Esophagus squamous epithelium (tissue), 5 donors: ENCODE results near the gene MYO1B. TPM values are rescaled to one million over a fixed set of nuclear protein-coding genes. Genes with fewer than 3 reads are reported as not detected.

Experiments used
- DNase-seq: peaks from one replicate; lab custom pipeline; 2025; lab: John Stamatoyannopoulos, UW
- H3K27ac ChIP-seq, 4 donors: fragments of 200-600 bp; sonication (generic); one replicate each; pipeline ENCODE4 v1.5.1; 2016 to 2019; ENCODE audit warnings: mild to moderate bottlenecking in 1 of 4
- H3K27me3 ChIP-seq, 4 donors: fragments of 200-600 bp; sonication (generic); 1 replicate in 3 of 4; 2 replicates in 1 of 4; pipeline versions ENCODE4 v1.5.1 to v1.6.0; 2017 to 2021; ENCODE audit warnings: antibody characterized with exemption in 1 of 4
- H3K36me3 ChIP-seq, 3 donors: fragments of 200-600 bp; sonication (generic); one replicate each; pipeline ENCODE4 v1.5.1; 2016 to 2019
- H3K4me1 ChIP-seq, 3 donors: fragments of 200-600 bp; sonication (generic); one replicate each; pipeline ENCODE4 v1.5.1; 2017 to 2019
- H3K4me3 ChIP-seq, 4 donors: fragments of 200-600 bp; sonication (generic); 1 replicate in 3 of 4; 2 replicates in 1 of 4; pipeline ENCODE4 v1.5.1; 2016 to 2019; ENCODE audit warnings: mild to moderate bottlenecking in 2 of 4, moderate library complexity in 1 of 4
- H3K9me3 ChIP-seq, 3 donors: fragments of 200-600 bp; sonication (generic); one replicate each; pipeline ENCODE4 v1.5.1; 2016 to 2019
- POLR2A ChIP-seq, 4 donors: fragments of 450-650 bp; IDR thresholded peaks; one replicate each; pipeline ENCODE4 v1.6.1; 2017; ENCODE audit warnings: antibody characterized with exemption in 4 of 4, mild to moderate bottlenecking in 4 of 4, moderate library complexity in 3 of 4
- WGBS, 2 donors: methylation state at CpG; one replicate each; pipeline ENCODE4 v1.1.5; 2018; 5-methylcytosine and 5-hydroxymethylcytosine counted together
- intact Hi-C: fragments of 100-400 bp; cut with DNase I; formaldehyde crosslinking; loops from one replicate; pipeline ENCODE4 v1.15.0; 2022
- total RNA-seq, 4 donors: library from RNA; depleted of rRNA; stranded (reverse); fragments of >200 nt; gene quantifications; one replicate each; pipeline ENCODE4 v1.1.0, GENCODE V29; 2016
- TF ChIP-seq, protein P1 (sequence below), 6 experiments: fragments of 450-650 bp in 4 of 6; fragments of 200-600 bp in 2 of 6; sonication (generic) in 2 of 6; IDR thresholded peaks; one replicate each; pipeline ENCODE4 v1.5.1; 2016 to 2019; ENCODE audit warnings: antibody characterized with exemption in 6 of 6, mild to moderate bottlenecking in 4 of 6, moderate library complexity in 4 of 6
- donor health status: DM: yes; HTN: yes; CAD: no.

Gene MYO1B
- total RNA-seq, 4 donors from 2014 or later: 24.6 to 152 (median 37.5) TPM

DNA sequence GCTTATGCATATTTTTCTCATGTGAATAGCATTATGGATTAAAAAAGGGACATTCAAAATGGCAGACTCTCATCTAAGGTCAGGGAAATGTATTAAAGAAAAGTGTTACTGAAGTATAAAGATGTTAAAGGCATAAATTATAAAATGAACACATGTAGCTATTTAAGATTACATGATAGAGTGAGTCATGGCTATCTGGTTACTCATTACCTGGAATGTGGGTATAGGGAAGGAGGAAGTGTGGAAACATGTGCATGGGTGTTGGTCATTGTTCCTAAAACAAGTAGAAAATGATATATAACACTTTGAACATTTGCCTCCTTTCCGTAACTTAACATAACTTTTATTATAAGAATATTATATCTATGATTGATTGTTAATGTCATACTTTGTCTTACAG, 66.4 kb downstream of the MYO1B start:
- DNase-seq: no peak
- H3K4me1 ChIP-seq: peaks cover 7 to 22% (median 13%) of the 10 kb centered on the region in 3 donors
- H3K36me3 ChIP-seq: no peaks in the 10 kb centered on the region
- TF ChIP-seq POLR2A (IDR thresholded peaks at IDR 0.05): no peak
- TF ChIP-seq, protein P1, sequence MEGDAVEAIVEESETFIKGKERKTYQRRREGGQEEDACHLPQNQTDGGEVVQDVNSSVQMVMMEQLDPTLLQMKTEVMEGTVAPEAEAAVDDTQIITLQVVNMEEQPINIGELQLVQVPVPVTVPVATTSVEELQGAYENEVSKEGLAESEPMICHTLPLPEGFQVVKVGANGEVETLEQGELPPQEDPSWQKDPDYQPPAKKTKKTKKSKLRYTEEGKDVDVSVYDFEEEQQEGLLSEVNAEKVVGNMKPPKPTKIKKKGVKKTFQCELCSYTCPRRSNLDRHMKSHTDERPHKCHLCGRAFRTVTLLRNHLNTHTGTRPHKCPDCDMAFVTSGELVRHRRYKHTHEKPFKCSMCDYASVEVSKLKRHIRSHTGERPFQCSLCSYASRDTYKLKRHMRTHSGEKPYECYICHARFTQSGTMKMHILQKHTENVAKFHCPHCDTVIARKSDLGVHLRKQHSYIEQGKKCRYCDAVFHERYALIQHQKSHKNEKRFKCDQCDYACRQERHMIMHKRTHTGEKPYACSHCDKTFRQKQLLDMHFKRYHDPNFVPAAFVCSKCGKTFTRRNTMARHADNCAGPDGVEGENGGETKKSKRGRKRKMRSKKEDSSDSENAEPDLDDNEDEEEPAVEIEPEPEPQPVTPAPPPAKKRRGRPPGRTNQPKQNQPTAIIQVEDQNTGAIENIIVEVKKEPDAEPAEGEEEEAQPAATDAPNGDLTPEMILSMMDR (IDR thresholded peaks at IDR 0.05): no peak
- H3K9me3 ChIP-seq: no peaks in the 10 kb centered on the region
- 32 to 43% methylated on average over 1 of the region's 1 CpG for WGBS, 2 donors
- peak overlapping the region in 1 of 4 donors; percentile 39 for H3K27ac ChIP-seq
- H3K4me3 ChIP-seq: no peak overlapping the region
- H3K27me3 ChIP-seq: no peaks in the 10 kb centered on the region
- intact Hi-C loops: no loop called here

DNA sequence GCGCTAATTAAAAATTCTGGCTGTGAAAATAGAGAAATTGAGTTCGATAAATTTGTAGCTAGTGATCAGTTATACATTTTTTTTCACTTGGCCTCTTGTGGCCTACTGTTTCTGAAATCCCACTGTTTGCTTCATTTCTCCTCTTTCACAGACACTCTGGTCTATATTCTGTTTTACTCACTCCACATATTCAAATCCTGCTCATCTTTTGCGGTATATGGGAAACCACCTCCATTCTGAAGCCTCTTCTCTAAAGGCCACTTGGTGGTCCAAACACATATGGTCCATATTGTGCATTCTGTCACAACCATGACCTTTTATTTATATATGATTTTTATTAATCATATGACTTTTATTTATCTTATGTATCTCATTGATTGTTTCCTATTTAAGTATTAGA, 67.0 kb downstream of the MYO1B start:
- 79 to 88% methylated on average over 3 of the region's 3 CpGs for WGBS, 2 donors
- Histone ChIP-seq H3K27ac (peak overlapping the region in 2 of 4 donors; percentile 19 to 39), H3K4me3 (no peak overlapping the region), H3K4me1 (peaks cover 7 to 17% (median 13%) of the 10 kb centered on the region in 3 donors), H3K36me3 (no peaks in the 10 kb centered on the region), H3K9me3 (no peaks in the 10 kb centered on the region), H3K27me3 (no peaks in the 10 kb centered on the region)
- DNase-seq: no peak
- TF ChIP-seq, protein P1 (IDR thresholded peaks at IDR 0.05): no peak
- no peak for TF ChIP-seq POLR2A (IDR thresholded peaks at IDR 0.05)
- intact Hi-C loops: no loop called here

DNA sequence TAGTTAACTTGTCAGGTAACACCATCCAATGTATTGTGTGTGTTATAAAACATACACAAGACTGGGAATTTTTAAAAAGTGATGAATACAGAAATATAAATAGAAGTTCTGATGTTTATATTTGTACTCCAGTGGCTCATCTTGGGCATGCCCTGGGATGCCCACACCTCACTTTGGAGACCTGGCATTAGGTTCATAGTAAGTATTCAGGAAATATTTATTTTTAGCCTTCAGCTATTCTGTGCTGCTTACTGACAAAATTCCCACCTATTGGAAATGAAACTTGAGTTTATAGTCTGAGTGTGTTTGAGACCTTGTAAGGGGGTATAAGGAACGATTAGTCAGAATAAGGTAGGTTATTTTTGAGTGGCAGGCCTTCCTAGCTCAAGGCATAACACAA, 67.5 kb downstream of the MYO1B start:
- no peak for DNase-seq
- TF ChIP-seq, protein P1 (IDR thresholded peaks at IDR 0.05): no peak
- no peak for TF ChIP-seq POLR2A (IDR thresholded peaks at IDR 0.05)
- H3K4me3 ChIP-seq: no peak overlapping the region
- no peaks in the 10 kb centered on the region for H3K27me3 ChIP-seq
- H3K4me1 ChIP-seq: peaks cover 7 to 17% (median 13%) of the 10 kb centered on the region in 3 donors
- WGBS, 2 donors: 46% methylated on average over 1 of the region's 1 CpG
- intact Hi-C loops: no loop called here
- no peaks in the 10 kb centered on the region for H3K9me3 ChIP-seq
- H3K27ac ChIP-seq: peak overlapping the region in 3 of 4 donors; percentile 19 to 44 (median 39)
- no peaks in the 10 kb centered on the region for H3K36me3 ChIP-seq

DNA sequence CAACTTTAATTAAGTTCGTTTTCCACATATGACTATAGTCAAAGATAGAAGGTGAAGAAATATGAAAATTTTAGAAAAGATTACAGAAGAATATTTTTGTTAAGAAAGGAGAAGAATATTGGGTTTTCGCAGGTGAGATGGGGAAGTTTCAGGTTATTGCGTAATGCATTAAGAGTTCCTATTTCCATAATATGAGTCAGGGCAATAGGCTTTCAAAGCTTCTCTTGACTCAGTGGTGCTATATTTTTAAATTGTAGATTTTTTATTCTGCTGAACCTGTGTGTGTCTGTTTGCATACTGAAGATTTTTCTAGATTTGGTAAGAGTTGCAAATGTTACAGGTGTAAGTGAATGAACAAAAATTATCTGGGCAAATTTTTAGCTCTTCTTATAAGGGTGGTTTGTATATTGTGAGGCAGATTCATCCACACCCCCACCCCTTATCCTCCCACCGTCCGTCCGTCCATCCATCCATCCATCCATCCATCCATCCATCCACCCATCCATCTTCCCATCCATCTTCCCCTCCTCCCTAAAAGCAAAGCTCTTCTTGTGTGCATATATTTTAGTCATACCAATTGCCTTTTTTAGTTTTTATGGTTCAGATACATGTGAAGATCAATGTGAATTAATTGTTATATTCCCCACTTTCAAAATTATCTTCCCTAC, 69.6 kb downstream of the MYO1B start:
- no peak for DNase-seq
- Histone ChIP-seq H3K27me3 (no peaks in the 10 kb centered on the region), H3K4me1 (peaks cover 7 to 36% (median 28%) of the 10 kb centered on the region in 3 donors), H3K4me3 (no peak overlapping the region), H3K9me3 (no peaks in the 10 kb centered on the region), H3K27ac (no peak overlapping the region), H3K36me3 (no peaks in the 10 kb centered on the region)
- TF ChIP-seq POLR2A (IDR thresholded peaks at IDR 0.05): no peak
- TF ChIP-seq, protein P1 (IDR thresholded peaks at IDR 0.05): no peak
- intact Hi-C loops: no loop called here
- WGBS, 2 donors: 86 to 87% methylated on average over 6 of the region's 6 CpGs

DNA sequence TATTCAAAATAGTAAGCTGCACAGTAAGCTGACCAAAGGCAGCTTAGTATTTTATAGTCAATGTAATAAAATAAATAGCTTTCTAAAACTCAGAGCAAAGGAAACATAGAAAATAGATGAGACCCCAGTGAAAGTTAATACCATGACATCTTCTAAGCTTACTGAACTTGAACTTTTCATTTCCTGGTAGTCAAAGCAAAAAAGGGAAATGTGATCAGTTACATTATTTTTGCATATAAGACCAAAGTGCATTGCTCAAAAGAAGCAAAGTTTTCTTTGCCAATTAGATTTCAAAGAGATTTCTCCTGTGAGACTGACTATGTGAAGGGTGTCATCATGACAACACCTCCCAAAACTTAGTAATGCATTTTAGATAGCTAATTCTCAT, 70.2 kb downstream of the MYO1B start:
- intact Hi-C loops: no loop called here
- Histone ChIP-seq H3K4me1 (peaks cover 7 to 36% (median 28%) of the 10 kb centered on the region in 3 donors), H3K36me3 (no peaks in the 10 kb centered on the region), H3K4me3 (no peak overlapping the region), H3K9me3 (no peaks in the 10 kb centered on the region), H3K27me3 (no peaks in the 10 kb centered on the region), H3K27ac (no peak overlapping the region)
- TF ChIP-seq, protein P1 (IDR thresholded peaks at IDR 0.05): no peak
- no peak for TF ChIP-seq POLR2A (IDR thresholded peaks at IDR 0.05)
- DNase-seq: no peak
